ENCODE results near the gene RNF213. TPM values are rescaled to one million over a fixed set of nuclear protein-coding genes. Genes with fewer than 3 reads are reported as not detected.
"Not testable (repeated sequence)": the region's sequence is repeated elsewhere in the genome, so short reads cannot be mapped to it uniquely, and the experiment has no call there.

The RNF213 gene
- total RNA-seq, 4 donors from 2014 or later = 83.6 to 205 (median 103) TPM

DNA sequence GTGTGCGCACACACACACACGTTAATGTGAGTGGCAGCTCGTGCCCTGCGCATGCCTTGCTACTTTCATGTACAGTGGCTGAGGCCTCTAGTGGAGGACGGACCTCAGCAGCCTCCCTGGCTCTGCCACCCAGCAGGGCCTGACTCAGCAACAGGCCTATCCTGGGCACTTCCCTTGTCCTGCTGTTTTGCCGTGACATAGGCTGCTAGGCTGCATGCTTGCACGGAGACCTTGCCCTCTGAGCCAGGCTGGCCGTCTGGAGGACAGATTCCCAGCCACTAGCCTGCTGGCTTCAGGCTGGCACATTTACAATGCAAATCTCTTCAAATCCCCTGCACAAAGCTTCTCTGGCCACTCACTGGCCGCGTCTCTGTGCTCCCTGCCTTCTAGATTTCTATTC is 9.5 kb downstream of the RNF213 start:
- no peak for ATAC-seq (ENCODE audit: low FRiP score)
- TF ChIP-seq CTCF (IDR thresholded peaks at IDR 0.05) = no peak

GRCh38 chr17:80270836-80271235 is 10.2 kb downstream of the RNF213 start:
- no peak for TF ChIP-seq CTCF (IDR thresholded peaks at IDR 0.05)
- DNase-seq (ENCODE audit: low spot score) = no peak
- ATAC-seq (ENCODE audit: low FRiP score) = no peak

More for the DNA sequence above, 9.5 kb downstream of the RNF213 start:
- DNase-seq (ENCODE audit: low spot score) = no peak

- no peak for TF ChIP-seq CTCF (IDR thresholded peaks at IDR 0.05)
- DNase-seq (ENCODE audit: low spot score) (no peak), ATAC-seq (ENCODE audit: low FRiP score) (no peak)
Observed at GRCh38 chr17:80272366-80272765, 11.7 kb downstream of the RNF213 start.

GRCh38 chr17:80274331-80274730 is 13.7 kb downstream of the RNF213 start:
- no peak for TF ChIP-seq CTCF (IDR thresholded peaks at IDR 0.05)
- ATAC-seq (ENCODE audit: low FRiP score) (no peak), DNase-seq (ENCODE audit: low spot score) (no peak)

GRCh38 chr17:80274871-80275449 is 14.3 kb downstream of the RNF213 start:
- DNase-seq (ENCODE audit: low spot score) (no peak), ATAC-seq (ENCODE audit: low FRiP score) (no peak)
- no peak for TF ChIP-seq CTCF (IDR thresholded peaks at IDR 0.05)

- DNase-seq (ENCODE audit: low spot score); ATAC-seq (ENCODE audit: low FRiP score): not testable (repeated sequence)
Observed at GRCh38 chr17:80275857-80276256, 15.2 kb downstream of the RNF213 start.

DNA sequence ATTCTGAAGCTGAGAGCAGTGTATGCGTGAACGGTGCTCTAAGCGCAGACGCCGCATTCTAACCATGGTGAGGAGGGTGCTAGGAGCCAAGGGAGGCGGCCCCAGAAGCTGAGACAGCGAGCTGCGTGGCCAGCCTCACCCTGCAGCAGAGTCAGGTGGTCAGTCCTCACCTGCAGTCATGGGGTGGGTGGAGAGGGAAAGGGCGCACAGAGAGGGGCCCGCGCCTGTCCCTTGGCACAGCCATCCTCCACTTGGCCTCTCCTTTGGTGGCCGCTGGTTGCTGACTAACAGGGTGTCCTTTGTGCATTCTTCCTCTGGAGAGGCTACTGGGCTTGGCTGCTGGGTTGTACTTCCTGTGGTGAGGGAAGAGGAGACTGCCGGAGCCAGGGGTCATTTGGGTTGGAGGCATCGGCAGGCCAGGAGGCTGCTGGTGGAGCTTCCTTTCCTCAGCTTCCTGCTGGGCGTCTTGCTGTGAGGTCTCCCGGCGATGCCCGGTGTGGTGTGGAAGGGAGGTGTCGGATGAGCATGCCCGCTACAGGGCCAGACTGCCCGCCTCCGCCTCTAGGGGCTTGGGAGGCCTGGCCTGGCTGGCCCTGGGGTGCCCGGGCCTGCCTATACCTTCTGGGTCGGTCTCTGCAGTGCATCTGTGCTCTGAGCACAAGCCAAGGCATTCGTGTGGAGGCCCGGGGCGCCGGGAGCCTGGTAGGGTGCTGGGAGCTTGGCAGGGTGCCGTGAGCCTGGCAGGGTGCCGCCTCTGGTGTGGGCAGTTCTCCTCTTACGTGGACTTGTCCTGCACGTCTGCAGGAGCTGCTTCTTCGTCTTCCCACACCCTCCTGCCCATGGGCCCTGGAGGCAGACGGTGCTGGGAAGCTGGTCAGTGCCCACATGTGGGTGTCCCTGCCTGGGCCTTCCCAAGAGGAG is 17.4 kb downstream of the RNF213 start:
- DNase-seq (ENCODE audit: low spot score) (no peak), ATAC-seq (ENCODE audit: low FRiP score) (no peak)
- no peak for TF ChIP-seq CTCF (IDR thresholded peaks at IDR 0.05)

Data from omental fat pad (tissue), 4 donors.